Heart left ventricle (tissue), 16 donors: ENCODE results near the gene MAP4K4. TPM values are rescaled to one million over a fixed set of nuclear protein-coding genes. Genes with fewer than 3 reads are reported as not detected.
"Not testable (repeated sequence)": the region's sequence is repeated elsewhere in the genome, so short reads cannot be mapped to it uniquely, and the experiment has no call there.

Experiments
- ATAC-seq, 4 donors: fragments of 200-7000 bp; cut with Tn5 transposase; one replicate each; pipeline ENCODE4 v1.9.1; 2020 to 2022; ENCODE audit warnings: moderate library complexity in 4 of 4, mild to moderate bottlenecking in 3 of 4, moderate number of reproducible peaks in 1 of 4
- DNase-seq, 5 donors: peaks; one replicate each; pipeline ENCODE4 v3.0.0-alpha.2; 2020
- H3K27ac ChIP-seq, 12 donors: fragments of 200-600 bp; sonication (generic) in 4 of 12; one replicate each; pipeline versions ENCODE4 v1.5.0 to v1.8.0; 2016 to 2022; ENCODE audit warnings: mild to moderate bottlenecking in 2 of 12
- H3K27me3 ChIP-seq, 9 donors: fragments of 200-600 bp; sonication (generic) in 2 of 9; one replicate each; pipeline versions ENCODE4 v1.5.1 to v1.8.0; 2016 to 2022; ENCODE audit warnings: mild to moderate bottlenecking in 3 of 9
- H3K36me3 ChIP-seq, 9 donors: fragments of 200-600 bp; sonication (generic) in 2 of 9; one replicate each; pipeline versions ENCODE4 v1.5.0 to v1.8.0; 2018 to 2022; ENCODE audit warnings: mild to moderate bottlenecking in 2 of 9
- H3K4me1 ChIP-seq, 12 donors: fragments of 200-600 bp; sonication (generic) in 4 of 12; one replicate each; pipeline versions ENCODE4 v1.5.0 to v1.8.0; 2016 to 2022; ENCODE audit warnings: mild to moderate bottlenecking in 3 of 12
- H3K4me3 ChIP-seq, 12 donors: fragments of 200-600 bp; sonication (generic) in 4 of 12; one replicate each; pipeline versions ENCODE4 v1.5.0 to v1.8.0; 2017 to 2022; ENCODE audit warnings: mild to moderate bottlenecking in 9 of 12, moderate library complexity in 4 of 12
- H3K9me3 ChIP-seq, 12 donors: fragments of 200-600 bp; sonication (generic) in 4 of 12; one replicate each; pipeline versions ENCODE4 v1.5.0 to v1.8.0; 2016 to 2022; ENCODE audit warnings: mild to moderate bottlenecking in 1 of 12
- POLR2A ChIP-seq, 2 donors: fragments of 450-650 bp; IDR thresholded peaks; one replicate each; pipeline ENCODE4 v1.6.1; 2017; ENCODE audit warnings: antibody characterized with exemption in 2 of 2, mild to moderate bottlenecking in 2 of 2, moderate library complexity in 2 of 2
- WGBS, 4 donors: extraction: QIAGEN DNeasy Blood & Tissue Kit in 2 of 4; methylation state at CpG; one replicate each; pipeline versions ENCODE4 v1.1.5 to v1.1.7; 2013 to 2018; 5-methylcytosine and 5-hydroxymethylcytosine counted together
- intact Hi-C, 10 donors: fragments of 100-400 bp; cut with DNase I; formaldehyde crosslinking; loops; one replicate each; pipeline versions ENCODE4 v1.11.1 to v1.14.2; 2022
- polyA plus RNA-seq, 2 donors: library from polyadenylated mRNA; stranded (reverse); fragments of 200-250 nt; gene quantifications; one replicate each; pipeline ENCODE4 v1.2.3, GENCODE V29; 2013
- total RNA-seq, 9 donors: library from RNA; depleted of rRNA in 2 of 9; stranded (reverse); fragments of >200 nt in 2 of 9; fragmentation: NEBNext Ultra II Directional in 3 of 9; extraction: Animal tissue kit (Norgen Biotek cat#: 25700) in 3 of 9; gene quantifications; one replicate each; pipeline versions ENCODE4 v1.1.0 to v1.2.4, GENCODE V29; 2016 to 2023
- TF ChIP-seq, protein P1 (sequence below), 12 donors: fragments of 200-600 bp; sonication (generic) in 4 of 12; IDR thresholded peaks; one replicate each; pipeline versions ENCODE4 v1.5.0 to v1.8.0; 2018 to 2022; ENCODE audit warnings: antibody characterized with exemption in 12 of 12, mild to moderate bottlenecking in 5 of 12
- donor health status: ischemic (EF 13 %, LVEDD 7.1; RV severe dilation, severe dysfunction).
- donor health status: healthy with polysubstance abuse.
- donor health status: DM: no; HTN: yes; CAD: no.
- donor health status: DM: no; HTN: no; CAD: no.
- donor health status: ischemic (EF 25% LVEDD 6.9; RV normal size, moderate dysfunction).
- donor health status: ischemic (EF 25% LVEDD 5.7; RV mildly dilated, moderate dysfunction).
- donor health status: healthy.
- donor health status: DM: yes; HTN: yes; CAD: no.
- donor health status: ischemic (EF 35%, LVEDD 5.7; RV mildly dilated, moderate dysfunction).
- donor health status: nonischemic (EF 11% LVEDD 7.7; RV severe dilation, severe dysfunction).
- donor health status: DM: yes; HTN: yes; CAD: no.
- donor health status: PGD.
- donor health status: ischemic (EF 29% LVEDD 5.4; RV normal size, mild dysfunction).
- donor health status: nonischemic (EF 23%, LVEDD 6.1; RV moderate dilation, normal function).

Gene MAP4K4
- total and polyA plus RNA-seq, 11 donors, result 52.7 to 192 (median 114) TPM

DNA sequence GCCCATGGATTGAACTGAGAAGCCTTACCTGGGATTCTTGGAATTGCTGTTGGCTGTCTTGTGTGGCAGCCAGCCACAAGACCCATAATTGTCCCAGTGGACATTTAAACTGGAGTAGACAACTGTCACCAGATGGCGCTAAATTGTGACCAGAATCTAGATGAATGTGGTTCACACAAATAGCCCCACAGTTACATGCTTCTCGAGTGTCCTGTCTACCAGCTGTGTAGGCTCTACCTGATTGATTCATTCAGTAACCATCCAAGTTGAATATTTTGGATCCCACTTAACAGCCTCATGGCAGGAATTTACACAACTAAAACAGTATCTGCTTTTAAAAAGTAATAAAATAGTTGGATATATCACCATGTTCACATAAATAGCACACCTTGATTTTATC lies 73.2 kb downstream of the MAP4K4 start:
- H3K4me1 ChIP-seq, result peaks cover 8 to 100% (median 88%) of the 10 kb centered on the region in 12 donors
- no peaks in the 10 kb centered on the region for H3K9me3 ChIP-seq
- H3K4me3 ChIP-seq, result no peak overlapping the region
- peak; percentile 11 to 44 (median 40) for ATAC-seq
- H3K36me3 ChIP-seq, result no peaks in the 10 kb centered on the region
- no peaks in the 10 kb centered on the region for H3K27me3 ChIP-seq
- WGBS, 4 donors, result 30 to 49% (median 33%) methylated on average over 2 of the region's 2 CpGs
- TF ChIP-seq, protein P1, sequence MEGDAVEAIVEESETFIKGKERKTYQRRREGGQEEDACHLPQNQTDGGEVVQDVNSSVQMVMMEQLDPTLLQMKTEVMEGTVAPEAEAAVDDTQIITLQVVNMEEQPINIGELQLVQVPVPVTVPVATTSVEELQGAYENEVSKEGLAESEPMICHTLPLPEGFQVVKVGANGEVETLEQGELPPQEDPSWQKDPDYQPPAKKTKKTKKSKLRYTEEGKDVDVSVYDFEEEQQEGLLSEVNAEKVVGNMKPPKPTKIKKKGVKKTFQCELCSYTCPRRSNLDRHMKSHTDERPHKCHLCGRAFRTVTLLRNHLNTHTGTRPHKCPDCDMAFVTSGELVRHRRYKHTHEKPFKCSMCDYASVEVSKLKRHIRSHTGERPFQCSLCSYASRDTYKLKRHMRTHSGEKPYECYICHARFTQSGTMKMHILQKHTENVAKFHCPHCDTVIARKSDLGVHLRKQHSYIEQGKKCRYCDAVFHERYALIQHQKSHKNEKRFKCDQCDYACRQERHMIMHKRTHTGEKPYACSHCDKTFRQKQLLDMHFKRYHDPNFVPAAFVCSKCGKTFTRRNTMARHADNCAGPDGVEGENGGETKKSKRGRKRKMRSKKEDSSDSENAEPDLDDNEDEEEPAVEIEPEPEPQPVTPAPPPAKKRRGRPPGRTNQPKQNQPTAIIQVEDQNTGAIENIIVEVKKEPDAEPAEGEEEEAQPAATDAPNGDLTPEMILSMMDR (IDR thresholded peaks at IDR 0.05), result peak in 9 of 12 donors; percentile 33 to 55 (median 39)
- TF ChIP-seq POLR2A (IDR thresholded peaks at IDR 0.05), result no peak
- peak overlapping the region in 5 of 12 donors; percentile 2 to 14 (median 4) for H3K27ac ChIP-seq
- intact Hi-C loops, result loop anchor here in 6 of 10 donors (2.0 to 10.0 kb wide), 6 partner anchors 52 to 246 kb away; no protein-coding TSS in a partner anchor
- DNase-seq, result no peak

GRCh38 chr2:101771227-101771902 lies 73.9 kb downstream of the MAP4K4 start:
- no peak for ATAC-seq
- no peak for TF ChIP-seq POLR2A (IDR thresholded peaks at IDR 0.05)
- TF ChIP-seq, protein P1 (IDR thresholded peaks at IDR 0.05), result no peak
- Histone ChIP-seq H3K4me3 (no peak overlapping the region), H3K9me3 (no peaks in the 10 kb centered on the region), H3K4me1 (peaks cover 8 to 100% (median 87%) of the 10 kb centered on the region in 12 donors), H3K27me3 (no peaks in the 10 kb centered on the region), H3K27ac (peak overlapping the region in 6 of 12 donors; percentile 2 to 16 (median 8)), H3K36me3 (no peaks in the 10 kb centered on the region)
- 63 to 80% (median 70%) methylated on average over 5 of the region's 5 CpGs for WGBS, 4 donors
- intact Hi-C loops, result loop anchor here in 6 of 10 donors (2.0 to 10.0 kb wide), 6 partner anchors 51 to 247 kb away; no protein-coding TSS in a partner anchor
- no peak for DNase-seq

DNA sequence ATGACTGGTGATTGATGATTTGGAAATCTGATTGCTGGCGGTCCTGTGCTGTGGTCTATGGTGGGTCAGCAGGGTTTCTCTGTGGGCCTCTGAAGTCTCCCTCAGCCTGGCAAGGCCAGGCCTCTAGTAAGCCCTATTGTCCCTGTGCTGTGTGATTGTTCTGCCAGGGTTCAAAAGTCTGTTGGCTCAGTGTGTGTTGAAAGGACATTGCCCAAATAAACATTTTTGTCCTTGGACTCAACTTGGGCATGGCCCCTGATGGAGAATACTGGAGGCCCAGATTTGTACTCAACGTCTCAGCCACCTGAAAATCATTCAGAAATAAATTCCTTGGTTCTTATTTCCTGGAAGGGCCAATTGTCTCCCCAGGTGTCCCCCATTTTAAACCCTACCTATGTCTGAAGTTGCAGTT lies 74.4 kb downstream of the MAP4K4 start:
- no peaks in the 10 kb centered on the region for H3K36me3 ChIP-seq
- TF ChIP-seq POLR2A (IDR thresholded peaks at IDR 0.05), result no peak
- TF ChIP-seq, protein P1 (IDR thresholded peaks at IDR 0.05), result no peak
- no peaks in the 10 kb centered on the region for H3K9me3 ChIP-seq
- H3K27me3 ChIP-seq, result no peaks in the 10 kb centered on the region
- WGBS, 4 donors, result 79 to 85% (median 83%) methylated on average over 2 of the region's 2 CpGs
- H3K27ac ChIP-seq, result no peak overlapping the region
- peaks cover 10 to 100% (median 87%) of the 10 kb centered on the region in 12 donors for H3K4me1 ChIP-seq
- DNase-seq (no peak), ATAC-seq (peak in 1 of 4 donors; percentile 20)
- no peak overlapping the region for H3K4me3 ChIP-seq
- intact Hi-C loops, result loop anchor here in 6 of 10 donors (2.0 to 10.0 kb wide), 6 partner anchors 50 to 247 kb away; no protein-coding TSS in a partner anchor

DNA sequence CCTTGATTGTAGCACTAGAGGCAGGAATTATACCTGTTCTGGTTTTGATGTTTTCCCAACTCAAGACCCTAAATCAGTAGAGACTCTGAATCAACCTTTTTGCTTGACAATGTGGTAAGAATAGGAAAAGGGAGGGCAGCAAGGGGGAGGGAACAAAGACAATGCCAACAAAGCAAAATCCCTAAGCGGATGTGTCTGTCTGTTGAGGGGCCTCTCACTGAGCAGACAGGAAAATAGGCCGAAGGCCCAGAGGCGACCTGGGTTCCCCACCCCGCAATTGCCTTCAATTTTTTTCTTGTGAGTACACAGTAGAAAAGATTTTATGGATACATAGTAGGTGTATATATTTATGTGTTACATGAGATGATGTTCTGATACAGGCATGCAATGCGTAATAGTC lies 75.6 kb downstream of the MAP4K4 start:
- DNase-seq (no peak), ATAC-seq (no peak)
- Histone ChIP-seq H3K27ac (no peak overlapping the region), H3K27me3 (no peaks in the 10 kb centered on the region), H3K4me1 (peaks cover 6 to 100% (median 87%) of the 10 kb centered on the region in 12 donors), H3K36me3 (no peaks in the 10 kb centered on the region), H3K4me3 (no peak overlapping the region), H3K9me3 (no peaks in the 10 kb centered on the region)
- no peak for TF ChIP-seq POLR2A (IDR thresholded peaks at IDR 0.05)
- TF ChIP-seq, protein P1 (IDR thresholded peaks at IDR 0.05), result no peak
- intact Hi-C loops, result loop anchor here in 6 of 10 donors (5.0 to 10.0 kb wide), 5 partner anchors 49 to 248 kb away; no protein-coding TSS in a partner anchor
- 65 to 77% (median 69%) methylated on average over 5 of the region's 5 CpGs for WGBS, 4 donors

- intact Hi-C loops, result loop anchor here in 6 of 10 donors (5.0 to 10.0 kb wide), 5 partner anchors 48 to 249 kb away; no protein-coding TSS in a partner anchor
- 56 to 65% (median 58%) methylated on average over 3 of the region's 3 CpGs for WGBS, 4 donors
Observed at GRCh38 chr2:101773961-101774360, 76.5 kb downstream of the MAP4K4 start.

More at GRCh38 chr2:101773961-101774360, 76.5 kb downstream of the MAP4K4 start:
- not testable (repeated sequence) for ATAC-seq, H3K36me3 ChIP-seq, H3K27ac ChIP-seq, H3K27me3 ChIP-seq, H3K4me3 ChIP-seq, DNase-seq, H3K9me3 ChIP-seq
- H3K4me1 ChIP-seq, result peaks cover 2 to 100% (median 85%) of the 10 kb centered on the region in 12 donors
